Right lobe of liver (tissue), 6 donors: Measurements from ENCODE around the gene MAST4. TPM values are rescaled to one million over a fixed set of nuclear protein-coding genes. Genes with fewer than 3 reads are reported as not detected.
A peak's percentile ranks its signal among the peaks of the same experiment; 100 is the strongest.

ENCODE experiments used
- ATAC-seq, 4 donors: fragments of 200-7000 bp; cut with Tn5 transposase; one replicate each; pipeline ENCODE4 v1.9.1; 2020; ENCODE audit warnings: mild to moderate bottlenecking in 4 of 4, moderate library complexity in 4 of 4
- DNase-seq, 3 donors: peaks; one replicate each; pipeline ENCODE4 v3.0.0-alpha.2; 2020
- H3K27ac ChIP-seq, 3 donors: fragments of 200-600 bp; one replicate each; pipeline ENCODE4 v1.8.0; 2022
- H3K27me3 ChIP-seq, 2 donors: fragments of 200-600 bp; one replicate each; pipeline ENCODE4 v1.8.0; 2022
- H3K36me3 ChIP-seq, 4 donors: fragments of 200-600 bp; sonication (generic) in 1 of 4; one replicate each; pipeline versions ENCODE4 v1.5.1 to v1.8.0; 2017 to 2022; ENCODE audit warnings: control low read depth in 1 of 4
- H3K4me1 ChIP-seq, 4 donors: fragments of 200-600 bp; sonication (generic) in 1 of 4; one replicate each; pipeline versions ENCODE4 v1.5.1 to v1.8.0; 2017 to 2022; ENCODE audit warnings: control low read depth in 1 of 4
- H3K4me3 ChIP-seq, 3 donors: fragments of 200-600 bp; one replicate each; pipeline ENCODE4 v1.8.0; 2022
- H3K9me3 ChIP-seq, 4 donors: fragments of 200-600 bp; sonication (generic) in 1 of 4; one replicate each; pipeline versions ENCODE4 v1.5.1 to v1.8.0; 2017 to 2022; ENCODE audit warnings: control low read depth in 1 of 4
- POLR2A ChIP-seq: fragments of 450-650 bp; IDR thresholded peaks from one replicate; pipeline ENCODE4 v1.6.1; 2017; ENCODE audit warnings: antibody characterized with exemption, mild to moderate bottlenecking
- WGBS: methylation state at CpG from one replicate; pipeline ENCODE4 v1.1.6; 2018; ENCODE audit warnings: low coverage, low lambda C conversion rate; ENCODE audit not compliant: insufficient coverage; ENCODE audit errors: missing lambda C conversion rate; 5-methylcytosine and 5-hydroxymethylcytosine counted together
- intact Hi-C, 2 donors: fragments of 100-400 bp; cut with DNase I; formaldehyde crosslinking; loops; one replicate each; pipeline versions ENCODE4 v1.11.2 to v1.14.1; 2022
- total RNA-seq, 6 experiments: library from RNA; depleted of rRNA in 2 of 6; stranded (reverse); fragments of >200 nt in 2 of 6; fragmentation: NEBNext Ultra II Directional in 3 of 6; extraction: Animal tissue kit (Norgen Biotek cat#: 25700) in 3 of 6; gene quantifications; one replicate each; pipeline versions ENCODE4 v1.1.0 to v1.2.4, GENCODE V29; 2016 to 2023
- TF ChIP-seq, protein P1 (sequence below), 4 donors: fragments of 200-600 bp in 3 of 4; fragments of 450-650 bp in 1 of 4; IDR thresholded peaks; one replicate each; pipeline versions ENCODE4 v1.5.1 to v1.8.0; 2016 to 2022; ENCODE audit warnings: antibody characterized with exemption in 4 of 4, mild to moderate bottlenecking in 2 of 4
- donor health status: DM: no; HTN: yes; CAD: no.
- donor health status: DM: no; HTN: no; CAD: no.
- donor health status: DM: no; HTN: no; CAD: no.
- donor health status: DM: no; HTN: yes; CAD: no.
- donor health status: DM: no; HTN: yes; CAD: no.

MAST4 gene
- total RNA-seq, 6 experiments from 2014 or later = 9.4 to 23.5 (median 13.9) TPM

DNA sequence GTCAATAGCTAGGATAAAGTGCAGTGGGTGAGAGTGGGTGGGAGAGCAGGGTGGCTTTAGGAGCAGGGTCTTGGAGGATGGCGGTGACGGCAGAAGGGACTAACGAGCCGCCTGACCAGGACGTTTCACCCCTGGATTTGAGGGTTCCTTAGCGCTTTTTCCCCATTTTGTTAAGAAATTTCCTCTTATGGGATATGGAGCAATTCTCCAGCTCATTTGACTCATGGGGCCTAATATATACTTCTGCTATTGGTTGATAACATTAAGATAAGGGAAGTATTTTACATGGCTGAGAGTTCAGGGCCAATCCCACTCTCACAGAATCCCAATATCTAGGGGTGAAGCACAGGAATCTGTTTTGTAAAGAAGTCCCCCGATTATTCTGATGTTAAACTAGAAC, 582.8 kb downstream of the MAST4 start:
- Histone ChIP-seq H3K4me3 (no peak overlapping the region), H3K27ac (no peak overlapping the region), H3K9me3 (no peaks in the 10 kb centered on the region), H3K27me3 (no peaks in the 10 kb centered on the region), H3K36me3 (no peaks in the 10 kb centered on the region), H3K4me1 (no peaks in the 10 kb centered on the region)
- DNase-seq (no peak), ATAC-seq (no peak)
- intact Hi-C loops = no loop called here
- WGBS = 86% methylated on average over 7 of the region's 7 CpGs
- no peak for TF ChIP-seq POLR2A
- TF ChIP-seq, protein P1, sequence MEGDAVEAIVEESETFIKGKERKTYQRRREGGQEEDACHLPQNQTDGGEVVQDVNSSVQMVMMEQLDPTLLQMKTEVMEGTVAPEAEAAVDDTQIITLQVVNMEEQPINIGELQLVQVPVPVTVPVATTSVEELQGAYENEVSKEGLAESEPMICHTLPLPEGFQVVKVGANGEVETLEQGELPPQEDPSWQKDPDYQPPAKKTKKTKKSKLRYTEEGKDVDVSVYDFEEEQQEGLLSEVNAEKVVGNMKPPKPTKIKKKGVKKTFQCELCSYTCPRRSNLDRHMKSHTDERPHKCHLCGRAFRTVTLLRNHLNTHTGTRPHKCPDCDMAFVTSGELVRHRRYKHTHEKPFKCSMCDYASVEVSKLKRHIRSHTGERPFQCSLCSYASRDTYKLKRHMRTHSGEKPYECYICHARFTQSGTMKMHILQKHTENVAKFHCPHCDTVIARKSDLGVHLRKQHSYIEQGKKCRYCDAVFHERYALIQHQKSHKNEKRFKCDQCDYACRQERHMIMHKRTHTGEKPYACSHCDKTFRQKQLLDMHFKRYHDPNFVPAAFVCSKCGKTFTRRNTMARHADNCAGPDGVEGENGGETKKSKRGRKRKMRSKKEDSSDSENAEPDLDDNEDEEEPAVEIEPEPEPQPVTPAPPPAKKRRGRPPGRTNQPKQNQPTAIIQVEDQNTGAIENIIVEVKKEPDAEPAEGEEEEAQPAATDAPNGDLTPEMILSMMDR (IDR thresholded peaks at IDR 0.05) = no peak

DNA sequence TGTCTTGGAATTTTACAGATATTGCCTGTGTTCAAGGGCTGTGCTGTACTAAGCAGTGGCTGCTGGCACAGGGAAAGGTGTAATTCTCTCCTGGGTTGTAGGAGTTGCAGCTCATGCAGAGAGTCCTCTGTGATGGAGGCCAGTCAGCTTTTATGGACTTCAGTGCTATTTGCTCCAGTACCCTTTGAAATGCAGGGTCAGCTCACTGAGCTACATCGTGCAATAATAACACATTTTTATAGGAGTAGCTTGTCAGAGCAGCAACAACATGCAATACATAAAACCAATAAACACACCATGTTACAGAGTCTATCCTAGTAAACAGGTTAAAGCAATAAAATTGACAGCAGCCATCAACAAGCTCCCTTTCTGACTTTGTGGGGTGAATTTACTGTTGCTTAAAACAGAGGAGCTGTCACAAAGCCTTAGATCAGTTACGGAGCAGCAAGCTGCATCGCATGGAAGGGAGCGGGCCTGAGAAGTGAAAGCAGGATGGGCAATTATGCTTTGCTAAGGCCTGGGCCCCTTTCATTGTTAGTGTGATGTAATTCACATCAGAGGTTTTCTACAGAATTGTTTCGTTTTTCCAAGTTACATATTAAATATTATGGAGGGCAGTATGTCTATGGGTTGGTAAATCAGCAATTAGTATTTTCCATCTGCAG, 583.6 kb downstream of the MAST4 start:
- Histone ChIP-seq H3K4me1 (no peaks in the 10 kb centered on the region), H3K27ac (no peak overlapping the region), H3K9me3 (no peaks in the 10 kb centered on the region), H3K36me3 (no peaks in the 10 kb centered on the region), H3K27me3 (no peaks in the 10 kb centered on the region), H3K4me3 (no peak overlapping the region)
- no peak for TF ChIP-seq POLR2A
- TF ChIP-seq, protein P1 (IDR thresholded peaks at IDR 0.05) = no peak
- no peak for ATAC-seq
- WGBS = 97% methylated on average over 5 of the region's 5 CpGs
- intact Hi-C loops = no loop called here
- no peak for DNase-seq

DNA sequence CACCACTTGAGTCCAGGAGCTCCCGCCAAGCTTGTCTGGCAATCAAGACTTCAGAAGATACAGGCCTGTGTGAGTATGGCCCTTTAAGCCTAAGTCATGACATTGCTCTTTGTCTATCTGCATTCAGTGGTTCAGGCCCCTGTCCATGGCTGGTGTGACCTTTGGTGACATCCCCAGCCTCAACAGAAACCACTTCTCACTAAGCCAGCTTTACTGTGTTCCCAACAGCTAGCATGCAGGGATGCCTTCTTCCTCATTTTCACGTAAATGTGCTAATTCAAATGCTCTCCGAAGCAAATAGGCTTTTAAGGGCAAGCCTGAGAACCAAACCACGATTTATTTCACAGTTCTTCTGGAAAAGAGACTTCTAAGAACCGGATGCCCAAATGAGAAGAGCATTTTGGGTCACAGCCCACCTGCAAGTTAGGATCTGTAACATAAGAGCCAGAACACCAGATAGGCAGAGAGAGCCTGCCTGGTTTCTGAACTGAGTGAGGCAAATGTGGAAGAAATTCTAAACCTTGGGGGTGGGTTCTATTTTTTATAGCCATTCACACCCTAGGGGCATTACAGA, 585.5 kb downstream of the MAST4 start:
- Histone ChIP-seq H3K4me1 (no peaks in the 10 kb centered on the region), H3K27ac (no peak overlapping the region), H3K4me3 (no peak overlapping the region), H3K27me3 (no peaks in the 10 kb centered on the region), H3K9me3 (peaks cover 0 to 3% (median 0%) of the 10 kb centered on the region in 4 donors), H3K36me3 (no peaks in the 10 kb centered on the region)
- peak; percentile 50 to 81 (median 63) for ATAC-seq
- TF ChIP-seq POLR2A = no peak
- intact Hi-C loops = no loop called here
- WGBS = 57% methylated on average over 5 of the region's 5 CpGs
- no peak for DNase-seq

DNA sequence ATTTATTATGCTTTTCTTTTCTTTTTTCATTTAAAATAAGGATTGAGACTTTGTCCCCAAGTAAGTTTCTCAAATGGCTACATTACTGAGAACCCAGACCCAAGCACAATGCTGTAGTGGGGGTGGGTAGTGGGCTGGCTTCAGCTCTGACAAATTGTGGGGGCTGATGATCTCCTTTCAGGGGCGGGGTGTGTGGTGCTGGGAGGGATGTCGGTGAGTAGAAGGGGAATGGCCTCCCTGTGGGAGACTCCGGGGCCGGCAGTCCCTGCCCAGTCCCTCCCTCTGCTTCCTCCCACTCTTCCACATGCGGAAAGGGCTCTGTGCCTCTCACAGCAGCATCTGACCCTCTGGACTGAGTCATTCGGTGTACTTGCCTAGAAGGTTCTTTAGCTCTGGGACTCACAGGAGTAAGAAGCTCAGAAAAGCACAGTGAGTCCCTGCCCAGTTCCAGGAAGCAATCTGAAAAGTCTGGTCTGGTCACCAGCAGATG, 586.2 kb downstream of the MAST4 start:
- H3K36me3 ChIP-seq = no peaks in the 10 kb centered on the region
- no peak overlapping the region for H3K27ac ChIP-seq
- TF ChIP-seq, protein P1 (IDR thresholded peaks at IDR 0.05) = no peak
- no peak for TF ChIP-seq POLR2A
- 43% methylated on average over 5 of the region's 6 CpGs for WGBS
- H3K4me3 ChIP-seq = no peak overlapping the region
- ATAC-seq (peak; percentile 67 to 90 (median 84)), DNase-seq (no peak)
- no peaks in the 10 kb centered on the region for H3K27me3 ChIP-seq
- peaks cover 0 to 3% (median 0%) of the 10 kb centered on the region in 4 donors for H3K9me3 ChIP-seq
- H3K4me1 ChIP-seq = no peaks in the 10 kb centered on the region
- intact Hi-C loops = no loop called here

DNA sequence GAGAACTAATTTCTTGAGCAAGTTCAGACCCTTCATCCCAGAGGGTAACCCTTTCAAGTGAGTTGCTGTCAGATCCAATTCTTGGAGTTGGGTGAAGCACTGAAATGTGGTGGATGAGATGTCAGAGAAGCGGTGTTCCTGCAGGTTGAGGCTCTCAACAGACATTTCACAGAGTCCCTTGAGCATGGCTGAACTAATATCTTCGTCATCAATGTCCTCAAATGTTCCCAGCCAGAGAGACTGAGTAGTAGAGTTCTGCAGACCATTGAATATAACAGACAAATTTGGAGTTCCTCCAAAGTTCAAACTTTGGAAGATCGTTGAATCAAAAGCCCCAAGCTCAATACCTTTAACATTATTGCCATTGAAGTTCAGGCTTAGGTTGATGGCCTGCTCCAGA, 587.7 kb downstream of the MAST4 start:
- no peak for ATAC-seq
- Histone ChIP-seq H3K9me3 (peaks cover 0 to 3% (median 0%) of the 10 kb centered on the region in 4 donors), H3K4me1 (no peaks in the 10 kb centered on the region), H3K36me3 (no peaks in the 10 kb centered on the region), H3K27ac (no peak overlapping the region), H3K4me3 (no peak overlapping the region), H3K27me3 (no peaks in the 10 kb centered on the region)
- no peak for DNase-seq
- intact Hi-C loops = no loop called here
- WGBS = 100% methylated on average over 1 of the region's 3 CpGs
- TF ChIP-seq POLR2A = no peak
- TF ChIP-seq, protein P1 (IDR thresholded peaks at IDR 0.05) = no peak
